Effector memory CD4-positive, alpha-beta T cell (primary cell): ENCODE results near the gene WASF3.

Source experiments
- DNase-seq, 3 donors: peaks; one replicate each; pipeline ENCODE4 v3.0.0-alpha.2; 2020
- H3K27ac ChIP-seq: 2 replicates; pipeline ENCODE4 v1.7.0; 2013; ENCODE audit warnings: mild to moderate bottlenecking, low read length, moderate library complexity; ENCODE audit not compliant: insufficient read depth, poor library complexity, severe bottlenecking
- H3K27me3 ChIP-seq: replicated peaks from 2 replicates; pipeline ENCODE4 v1.7.0; 2013; ENCODE audit warnings: mild to moderate bottlenecking, low read length; ENCODE audit not compliant: insufficient read depth, control insufficient read depth, poor library complexity, severe bottlenecking
- H3K36me3 ChIP-seq: 2 replicates; pipeline ENCODE4 v1.7.0; 2013; ENCODE audit warnings: mild to moderate bottlenecking, low read length, moderate library complexity; ENCODE audit not compliant: control insufficient read depth, insufficient read depth
- H3K4me1 ChIP-seq: 2 replicates; pipeline ENCODE4 v1.7.0; 2013; ENCODE audit warnings: low read length, mild to moderate bottlenecking; ENCODE audit not compliant: control insufficient read depth, insufficient read depth, poor library complexity, severe bottlenecking
- H3K4me3 ChIP-seq: 2 replicates; pipeline ENCODE4 v1.7.0; 2013; ENCODE audit warnings: low read length, low read depth, mild to moderate bottlenecking; ENCODE audit not compliant: insufficient read depth, poor library complexity, severe bottlenecking
- H3K9me3 ChIP-seq: 2 replicates; pipeline ENCODE4 v1.7.0; 2013; ENCODE audit warnings: mild to moderate bottlenecking, low read length, moderate library complexity; ENCODE audit not compliant: control insufficient read depth
- total RNA-seq, 3 donors: gene quantifications; one replicate each; lab custom pipeline; 2026; lab: John Stamatoyannopoulos, UW

WASF3 gene
- 0 reads per million in 3 donors for total RNA-seq

GRCh38 chr13:26557393-26558073 is at the start of gene WASF3:
Gene WASF3 (plus strand): TSS chr13:26557683. CDS start chr13:26642271, 84,588 bp downstream.
- no peaks in the 10 kb centered on the region for H3K27me3 ChIP-seq
- no peak within 1 kb of the TSS for H3K4me3 ChIP-seq
- H3K36me3 ChIP-seq: no peaks in the 10 kb centered on the region
- DNase-seq: no peak
- H3K4me1 ChIP-seq: peaks cover 7% of the 10 kb centered on the region
- no peaks in the 10 kb centered on the region for H3K9me3 ChIP-seq
- no peak within 1 kb of the TSS for H3K27ac ChIP-seq

DNA sequence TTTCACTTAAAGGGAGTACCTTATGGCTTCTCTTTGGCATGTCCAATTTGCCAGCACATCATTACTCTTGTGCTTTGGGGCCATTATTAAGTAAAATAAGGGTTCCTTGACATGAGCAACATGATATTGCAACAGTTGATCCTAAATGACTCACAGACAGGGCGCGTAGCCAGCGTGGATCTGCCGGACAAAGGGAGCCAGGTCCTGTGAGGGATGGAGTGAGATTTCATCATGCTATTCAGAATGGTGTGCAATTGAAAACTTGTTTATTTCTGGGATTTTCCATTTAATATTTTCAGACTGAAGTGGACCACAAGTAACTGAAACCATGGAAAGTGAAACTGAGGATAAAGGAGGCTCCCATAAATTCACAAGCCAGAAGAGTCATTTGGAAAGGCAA is 48.6 kb upstream of the WASF3 start:
- no peaks in the 10 kb centered on the region for H3K9me3 ChIP-seq
- no peak overlapping the region for H3K4me3 ChIP-seq
- no peaks in the 10 kb centered on the region for H3K4me1 ChIP-seq
- H3K36me3 ChIP-seq: no peaks in the 10 kb centered on the region
- DNase-seq: no peak
- H3K27me3 ChIP-seq: no peaks in the 10 kb centered on the region
- H3K27ac ChIP-seq: no peak overlapping the region

- no peaks in the 10 kb centered on the region for H3K27me3 ChIP-seq
- H3K4me3 ChIP-seq: no peak overlapping the region
- H3K9me3 ChIP-seq: no peaks in the 10 kb centered on the region
- H3K4me1 ChIP-seq: no peaks in the 10 kb centered on the region
- no peak for DNase-seq
- no peak overlapping the region for H3K27ac ChIP-seq
- no peaks in the 10 kb centered on the region for H3K36me3 ChIP-seq
Observed at GRCh38 chr13:26509491-26509890, 48.0 kb upstream of the WASF3 start.

GRCh38 chr13:26513931-26514330 is 43.6 kb upstream of the WASF3 start:
- no peak for DNase-seq
- Histone ChIP-seq H3K4me1 (no peaks in the 10 kb centered on the region), H3K27ac (no peak overlapping the region), H3K36me3 (no peaks in the 10 kb centered on the region), H3K9me3 (no peaks in the 10 kb centered on the region), H3K27me3 (no peaks in the 10 kb centered on the region), H3K4me3 (no peak overlapping the region)

GRCh38 chr13:26515721-26516120 is 41.8 kb upstream of the WASF3 start:
- H3K36me3 ChIP-seq: no peaks in the 10 kb centered on the region
- H3K27me3 ChIP-seq: no peaks in the 10 kb centered on the region
- no peaks in the 10 kb centered on the region for H3K4me1 ChIP-seq
- no peak overlapping the region for H3K4me3 ChIP-seq
- no peak for DNase-seq
- no peak overlapping the region for H3K27ac ChIP-seq
- no peaks in the 10 kb centered on the region for H3K9me3 ChIP-seq

DNA sequence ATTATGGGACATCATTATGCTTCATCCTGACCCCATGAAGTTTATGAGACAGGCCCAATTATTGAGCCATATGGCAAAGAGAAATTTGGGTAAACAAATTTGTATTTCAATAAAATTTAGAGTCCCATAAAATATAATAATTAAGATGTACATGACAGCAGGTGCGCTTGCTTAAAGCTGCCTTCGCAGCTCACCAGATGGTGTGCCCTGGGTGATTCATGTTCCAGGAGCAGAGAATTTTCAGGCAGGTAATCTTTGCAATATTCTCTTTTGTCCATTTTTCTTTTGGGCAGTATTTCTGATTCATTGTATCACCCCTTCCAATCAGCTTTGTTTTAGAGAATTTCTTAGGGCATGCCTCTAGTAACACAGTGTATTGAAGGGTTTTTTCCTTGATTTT is 39.5 kb upstream of the WASF3 start:
- H3K9me3 ChIP-seq: no peaks in the 10 kb centered on the region
- H3K27me3 ChIP-seq: no peaks in the 10 kb centered on the region
- no peaks in the 10 kb centered on the region for H3K36me3 ChIP-seq
- no peaks in the 10 kb centered on the region for H3K4me1 ChIP-seq
- no peak overlapping the region for H3K27ac ChIP-seq
- no peak for DNase-seq
- no peak overlapping the region for H3K4me3 ChIP-seq

DNA sequence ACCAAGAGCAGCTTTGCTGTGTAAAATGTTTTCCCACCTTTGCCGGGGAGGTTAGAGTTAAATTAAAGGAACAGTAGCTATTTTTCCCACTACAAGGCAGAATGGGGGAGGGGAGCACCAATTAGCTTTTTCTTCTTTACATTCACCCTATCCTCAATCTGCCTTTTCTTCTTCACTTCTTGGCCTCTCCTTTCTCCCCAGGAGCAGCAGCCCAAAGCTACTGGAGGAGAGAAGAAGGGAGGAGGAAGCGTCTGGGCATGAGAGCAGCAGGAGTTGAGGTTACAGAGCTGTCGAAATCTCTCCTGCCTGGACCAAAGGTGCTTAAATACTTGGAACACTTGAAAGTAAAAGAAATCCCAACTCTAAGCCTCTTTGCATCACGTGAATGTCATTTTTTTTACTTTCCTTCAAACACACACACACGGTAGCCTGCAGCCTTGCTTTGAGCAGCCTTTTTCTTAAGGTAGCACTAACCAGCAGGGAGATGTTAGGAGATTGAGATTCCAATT is 39.0 kb upstream of the WASF3 start:
- H3K27me3 ChIP-seq: no peaks in the 10 kb centered on the region
- H3K27ac ChIP-seq: no peak overlapping the region
- DNase-seq: no peak
- H3K4me1 ChIP-seq: no peaks in the 10 kb centered on the region
- H3K4me3 ChIP-seq: no peak overlapping the region
- no peaks in the 10 kb centered on the region for H3K36me3 ChIP-seq
- H3K9me3 ChIP-seq: no peaks in the 10 kb centered on the region

- Histone ChIP-seq H3K4me3 (no peak overlapping the region), H3K9me3 (no peaks in the 10 kb centered on the region), H3K4me1 (no peaks in the 10 kb centered on the region), H3K27me3 (no peaks in the 10 kb centered on the region), H3K36me3 (no peaks in the 10 kb centered on the region), H3K27ac (no peak overlapping the region)
- no peak for DNase-seq
Observed at GRCh38 chr13:26522571-26522970, 34.9 kb upstream of the WASF3 start.

- H3K36me3 ChIP-seq: no peaks in the 10 kb centered on the region
- no peaks in the 10 kb centered on the region for H3K4me1 ChIP-seq
- no peaks in the 10 kb centered on the region for H3K9me3 ChIP-seq
- H3K27ac ChIP-seq: no peak overlapping the region
- H3K27me3 ChIP-seq: no peaks in the 10 kb centered on the region
- H3K4me3 ChIP-seq: no peak overlapping the region
- DNase-seq: no peak
Observed at GRCh38 chr13:26523007-26523406, 34.5 kb upstream of the WASF3 start.

- H3K27ac ChIP-seq: no peak overlapping the region
- no peaks in the 10 kb centered on the region for H3K27me3 ChIP-seq
- no peaks in the 10 kb centered on the region for H3K4me1 ChIP-seq
- no peak overlapping the region for H3K4me3 ChIP-seq
- no peak for DNase-seq
- H3K9me3 ChIP-seq: no peaks in the 10 kb centered on the region
- H3K36me3 ChIP-seq: no peaks in the 10 kb centered on the region
Observed at GRCh38 chr13:26525528-26525927, 32.0 kb upstream of the WASF3 start.
